Panc1 (cell line): ENCODE data around the gene AFF3.

Experiments used
- POLR2AphosphoS5 ChIP-seq: IDR thresholded peaks from 2 replicates; pipeline ENCODE4 v1.6.1; 2012; ENCODE audit warnings: mild to moderate bottlenecking, low read depth, low read length, moderate library complexity
- SIN3A ChIP-seq: IDR thresholded peaks from 2 replicates; pipeline ENCODE4 v1.6.1; 2012; ENCODE audit warnings: low read depth, mild to moderate bottlenecking, low read length, moderate library complexity, borderline replicate concordance; ENCODE audit not compliant: insufficient read depth
- TCF7L2 ChIP-seq: IDR thresholded peaks from 2 replicates; pipeline ENCODE4 v1.6.1; 2011; ENCODE audit warnings: mild to moderate bottlenecking, low read depth, low read length, inconsistent platforms
- TF ChIP-seq, protein P1 (sequence below): fragments of 450-650 bp; IDR thresholded peaks from 2 replicates; pipeline ENCODE4 v1.5.1; 2017; ENCODE audit warnings: mild to moderate bottlenecking
- TF ChIP-seq, protein P2 (sequence below), 2 experiments: IDR thresholded peaks; 2 replicates each; pipeline ENCODE4 v1.6.1; 2011 to 2012; ENCODE audit warnings: low read depth in 2 of 2, control low read depth in 1 of 2, low read length in 1 of 2, mild to moderate bottlenecking in 1 of 2, moderate library complexity in 1 of 2; ENCODE audit not compliant: insufficient read depth in 1 of 2

DNA sequence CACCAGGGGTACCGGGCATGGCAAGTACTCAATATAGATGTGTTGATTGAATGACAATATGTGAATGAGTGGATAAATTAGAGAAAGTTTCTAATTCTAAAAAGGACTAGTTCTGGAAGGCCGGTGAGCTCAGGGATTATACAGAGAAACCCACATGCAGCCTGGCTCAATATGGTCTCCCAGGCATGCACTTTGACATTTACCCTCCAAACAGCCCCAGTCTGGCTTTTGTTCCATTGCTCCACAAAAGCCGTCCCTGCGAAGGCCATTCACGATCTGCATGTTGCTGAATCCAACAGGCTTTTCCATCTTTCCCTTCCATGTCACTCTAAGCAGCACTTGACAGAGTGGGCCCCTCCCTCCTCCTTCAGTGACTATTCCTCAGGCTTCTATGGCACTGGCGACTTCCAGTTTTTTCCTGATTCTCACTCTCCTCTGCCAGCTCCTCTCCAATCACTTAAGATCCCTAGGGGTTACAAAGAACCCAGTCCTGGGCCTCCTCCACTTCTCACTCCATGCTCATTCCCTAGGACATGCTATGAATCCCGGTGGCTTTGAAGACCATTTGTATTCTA, 266.7 kb downstream of the AFF3 start:
- TF ChIP-seq, protein P1, sequence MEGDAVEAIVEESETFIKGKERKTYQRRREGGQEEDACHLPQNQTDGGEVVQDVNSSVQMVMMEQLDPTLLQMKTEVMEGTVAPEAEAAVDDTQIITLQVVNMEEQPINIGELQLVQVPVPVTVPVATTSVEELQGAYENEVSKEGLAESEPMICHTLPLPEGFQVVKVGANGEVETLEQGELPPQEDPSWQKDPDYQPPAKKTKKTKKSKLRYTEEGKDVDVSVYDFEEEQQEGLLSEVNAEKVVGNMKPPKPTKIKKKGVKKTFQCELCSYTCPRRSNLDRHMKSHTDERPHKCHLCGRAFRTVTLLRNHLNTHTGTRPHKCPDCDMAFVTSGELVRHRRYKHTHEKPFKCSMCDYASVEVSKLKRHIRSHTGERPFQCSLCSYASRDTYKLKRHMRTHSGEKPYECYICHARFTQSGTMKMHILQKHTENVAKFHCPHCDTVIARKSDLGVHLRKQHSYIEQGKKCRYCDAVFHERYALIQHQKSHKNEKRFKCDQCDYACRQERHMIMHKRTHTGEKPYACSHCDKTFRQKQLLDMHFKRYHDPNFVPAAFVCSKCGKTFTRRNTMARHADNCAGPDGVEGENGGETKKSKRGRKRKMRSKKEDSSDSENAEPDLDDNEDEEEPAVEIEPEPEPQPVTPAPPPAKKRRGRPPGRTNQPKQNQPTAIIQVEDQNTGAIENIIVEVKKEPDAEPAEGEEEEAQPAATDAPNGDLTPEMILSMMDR, result no peak
- no peak for TF ChIP-seq SIN3A
- no peak for TF ChIP-seq POLR2AphosphoS5
- TF ChIP-seq, protein P2, sequence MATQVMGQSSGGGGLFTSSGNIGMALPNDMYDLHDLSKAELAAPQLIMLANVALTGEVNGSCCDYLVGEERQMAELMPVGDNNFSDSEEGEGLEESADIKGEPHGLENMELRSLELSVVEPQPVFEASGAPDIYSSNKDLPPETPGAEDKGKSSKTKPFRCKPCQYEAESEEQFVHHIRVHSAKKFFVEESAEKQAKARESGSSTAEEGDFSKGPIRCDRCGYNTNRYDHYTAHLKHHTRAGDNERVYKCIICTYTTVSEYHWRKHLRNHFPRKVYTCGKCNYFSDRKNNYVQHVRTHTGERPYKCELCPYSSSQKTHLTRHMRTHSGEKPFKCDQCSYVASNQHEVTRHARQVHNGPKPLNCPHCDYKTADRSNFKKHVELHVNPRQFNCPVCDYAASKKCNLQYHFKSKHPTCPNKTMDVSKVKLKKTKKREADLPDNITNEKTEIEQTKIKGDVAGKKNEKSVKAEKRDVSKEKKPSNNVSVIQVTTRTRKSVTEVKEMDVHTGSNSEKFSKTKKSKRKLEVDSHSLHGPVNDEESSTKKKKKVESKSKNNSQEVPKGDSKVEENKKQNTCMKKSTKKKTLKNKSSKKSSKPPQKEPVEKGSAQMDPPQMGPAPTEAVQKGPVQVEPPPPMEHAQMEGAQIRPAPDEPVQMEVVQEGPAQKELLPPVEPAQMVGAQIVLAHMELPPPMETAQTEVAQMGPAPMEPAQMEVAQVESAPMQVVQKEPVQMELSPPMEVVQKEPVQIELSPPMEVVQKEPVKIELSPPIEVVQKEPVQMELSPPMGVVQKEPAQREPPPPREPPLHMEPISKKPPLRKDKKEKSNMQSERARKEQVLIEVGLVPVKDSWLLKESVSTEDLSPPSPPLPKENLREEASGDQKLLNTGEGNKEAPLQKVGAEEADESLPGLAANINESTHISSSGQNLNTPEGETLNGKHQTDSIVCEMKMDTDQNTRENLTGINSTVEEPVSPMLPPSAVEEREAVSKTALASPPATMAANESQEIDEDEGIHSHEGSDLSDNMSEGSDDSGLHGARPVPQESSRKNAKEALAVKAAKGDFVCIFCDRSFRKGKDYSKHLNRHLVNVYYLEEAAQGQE (IDR thresholded peaks at IDR 0.05; ENCODE audit: insufficient read depth in 1 of 2, low read depth in 2 of 2, low read length in 1 of 2), result no peak
- no peak for TF ChIP-seq TCF7L2
